Neural progenitor cell (in vitro differentiated cells): ENCODE measurements around the gene GAD1. TPM values are rescaled to one million over a fixed set of nuclear protein-coding genes. Genes with fewer than 3 reads are reported as not detected.

Experiments
- DNase-seq: peaks from one replicate; pipeline ENCODE4 v3.0.0-alpha.2; 2016; ENCODE audit warnings: low spot score
- H2AFZ ChIP-seq: fragments of 200-600 bp; sonication (generic); replicated peaks from 2 replicates; pipeline ENCODE4 v1.6.1; 2016; ENCODE audit warnings: antibody characterized with exemption
- H3F3A ChIP-seq: fragments of 200-600 bp; sonication (generic); 2 replicates; pipeline ENCODE4 v1.6.1; 2016; ENCODE audit warnings: antibody characterized with exemption, low read depth
- H3K27ac ChIP-seq: fragments of 200-600 bp; sonication (generic); 2 replicates; pipeline ENCODE4 v1.5.1; 2016; ENCODE audit warnings: mild to moderate bottlenecking
- H3K27me3 ChIP-seq: fragments of 200-600 bp; sonication (generic); 2 replicates; pipeline ENCODE4 v1.6.1; 2016; ENCODE audit warnings: mild to moderate bottlenecking, moderate library complexity
- H3K36me3 ChIP-seq: fragments of 200-600 bp; sonication (generic); 2 replicates; pipeline ENCODE4 v1.5.1; 2016
- H3K4me1 ChIP-seq: fragments of 200-600 bp; sonication (generic); 2 replicates; pipeline ENCODE4 v1.6.1; 2016; ENCODE audit warnings: mixed run types
- H3K4me2 ChIP-seq: fragments of 200-600 bp; sonication (generic); 2 replicates; pipeline ENCODE4 v1.6.1; 2016
- H3K4me3 ChIP-seq: fragments of 200-600 bp; sonication (generic); 2 replicates; pipeline ENCODE4 v1.5.1; 2016
- H3K79me2 ChIP-seq: fragments of 200-600 bp; sonication (generic); 2 replicates; pipeline ENCODE4 v1.6.1; 2016; ENCODE audit warnings: low read depth
- H3K9ac ChIP-seq: fragments of 200-600 bp; sonication (generic); 2 replicates; pipeline ENCODE4 v1.6.1; 2016
- H3K9me3 ChIP-seq: fragments of 200-600 bp; sonication (generic); 2 replicates; pipeline ENCODE4 v1.5.1; 2016; ENCODE audit warnings: low read depth
- H4K20me1 ChIP-seq: fragments of 200-600 bp; sonication (generic); 2 replicates; pipeline ENCODE4 v1.6.1; 2016; ENCODE audit warnings: low read depth
- H3K27ac Mint-ChIP-seq: 3 replicates; pipeline ENCODE4 v1.8.0; 2021; ENCODE audit warnings: mixed read lengths
- H3K27me3 Mint-ChIP-seq: 2 replicates; pipeline ENCODE4 v1.8.0; 2022; ENCODE audit warnings: low read depth, mild to moderate bottlenecking, inconsistent platforms, moderate library complexity, mixed read lengths; ENCODE audit not compliant: insufficient read depth
- H3K36me3 Mint-ChIP-seq: 3 replicates; pipeline ENCODE4 v1.8.0; 2021; ENCODE audit warnings: mixed read lengths
- H3K4me1 Mint-ChIP-seq: 3 replicates; pipeline ENCODE4 v1.8.0; 2021; ENCODE audit warnings: mixed read lengths
- H3K4me3 Mint-ChIP-seq: 3 replicates; pipeline ENCODE4 v1.8.0; 2021; ENCODE audit warnings: mild to moderate bottlenecking, moderate library complexity, mixed read lengths
- H3K9me3 Mint-ChIP-seq: 3 replicates; pipeline ENCODE4 v1.8.0; 2020; ENCODE audit warnings: mixed read lengths
- EZH2 ChIP-seq: fragments of 200-600 bp; sonication (generic); IDR thresholded peaks from 2 replicates; pipeline ENCODE4 v1.6.1; 2017; ENCODE audit warnings: antibody characterized with exemption, mild to moderate bottlenecking, moderate library complexity
- EZH2phosphoT487 ChIP-seq: fragments of 200-600 bp; sonication (generic); IDR thresholded peaks from 2 replicates; pipeline ENCODE4 v1.6.1; 2017; ENCODE audit warnings: antibody characterized with exemption
- total RNA-seq: library from RNA; depleted of rRNA; stranded (reverse); fragments of >200 nt; gene quantifications from 2 replicates; pipeline ENCODE4 v1.2.3, GENCODE V29; 2015; ENCODE audit warnings: low replicate concordance
- TF ChIP-seq, protein P1 (sequence below): fragments of 200-600 bp; sonication (generic); IDR thresholded peaks from 2 replicates; pipeline ENCODE4 v1.5.1; 2017; ENCODE audit warnings: antibody characterized with exemption, mild to moderate bottlenecking

The GAD1 gene
- total RNA-seq, 1 donor from 2014 or later, result 10.7 TPM

DNA sequence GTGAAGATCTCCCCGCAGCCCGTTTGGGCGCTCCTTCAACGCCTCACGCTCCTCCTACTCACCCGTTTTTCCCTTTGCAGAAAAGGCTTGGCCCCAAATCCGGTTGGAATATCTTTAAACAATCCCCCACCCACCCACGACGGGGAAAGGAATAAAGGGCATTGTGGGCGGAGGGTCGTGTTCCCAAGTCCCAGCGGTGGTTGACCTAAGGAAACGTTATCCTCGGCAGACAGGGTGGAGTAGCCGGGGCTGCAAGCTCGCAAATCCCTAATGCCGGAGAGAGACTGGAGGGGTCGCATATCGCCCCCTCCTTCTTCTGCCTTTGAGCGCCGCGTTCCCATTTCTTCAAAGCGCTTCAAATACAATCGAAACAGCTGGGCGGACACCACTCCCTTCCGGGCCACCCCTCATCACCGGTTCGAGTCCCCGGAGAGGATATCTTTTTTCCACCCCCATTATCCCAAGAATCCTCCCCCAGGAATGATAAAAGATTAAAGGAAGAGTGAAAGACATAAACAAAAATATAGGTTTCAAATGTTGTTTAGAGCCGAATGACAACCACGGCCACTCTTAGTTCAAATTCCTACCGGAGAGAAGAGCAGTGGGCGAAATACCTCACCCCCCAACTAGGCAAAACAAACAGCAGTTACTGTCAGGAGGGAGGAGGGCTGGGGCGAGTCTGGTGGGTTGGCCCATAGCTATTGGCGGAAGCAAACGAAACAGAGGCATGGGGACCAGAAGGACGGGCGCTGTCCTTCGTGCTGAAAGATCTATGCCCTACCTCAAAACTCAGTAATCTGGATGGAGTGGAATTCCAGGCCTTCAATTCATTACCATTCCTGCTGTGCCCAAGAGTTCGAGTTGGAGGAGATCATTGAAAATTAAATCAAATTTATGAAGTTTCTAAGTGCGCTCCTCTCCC lies 2.8 kb upstream of the GAD1 start:
- H3K4me3 ChIP-seq, result peak overlapping the region; percentile 49
- no peak overlapping the region for H2AFZ ChIP-seq
- no peaks in the 10 kb centered on the region for H3K9me3 ChIP-seq
- Mint-ChIP-seq H3K27me3 (peaks cover 58% of the 10 kb centered on the region), H3K9me3 (no peaks in the 10 kb centered on the region), H3K27ac (no peak overlapping the region), H3K4me1 (peaks cover 41% of the 10 kb centered on the region), H3K4me3 (peak overlapping the region; percentile 82), H3K36me3 (no peaks in the 10 kb centered on the region)
- peaks cover 18% of the 10 kb centered on the region for H4K20me1 ChIP-seq
- DNase-seq, result peak; percentile 94
- TF ChIP-seq EZH2phosphoT487, result no peak
- TF ChIP-seq EZH2, result peak; percentile 58
- H3K4me1 ChIP-seq, result peaks cover 31% of the 10 kb centered on the region
- H3K36me3 ChIP-seq, result no peaks in the 10 kb centered on the region
- no peak overlapping the region for H3K9ac ChIP-seq
- H3K79me2 ChIP-seq, result no peaks in the 10 kb centered on the region
- H3K27ac ChIP-seq, result no peak overlapping the region
- peak overlapping the region; percentile 96 for H3K4me2 ChIP-seq
- peaks cover 61% of the 10 kb centered on the region for H3K27me3 ChIP-seq
- H3F3A ChIP-seq, result peaks cover 57% of the 10 kb centered on the region

DNA sequence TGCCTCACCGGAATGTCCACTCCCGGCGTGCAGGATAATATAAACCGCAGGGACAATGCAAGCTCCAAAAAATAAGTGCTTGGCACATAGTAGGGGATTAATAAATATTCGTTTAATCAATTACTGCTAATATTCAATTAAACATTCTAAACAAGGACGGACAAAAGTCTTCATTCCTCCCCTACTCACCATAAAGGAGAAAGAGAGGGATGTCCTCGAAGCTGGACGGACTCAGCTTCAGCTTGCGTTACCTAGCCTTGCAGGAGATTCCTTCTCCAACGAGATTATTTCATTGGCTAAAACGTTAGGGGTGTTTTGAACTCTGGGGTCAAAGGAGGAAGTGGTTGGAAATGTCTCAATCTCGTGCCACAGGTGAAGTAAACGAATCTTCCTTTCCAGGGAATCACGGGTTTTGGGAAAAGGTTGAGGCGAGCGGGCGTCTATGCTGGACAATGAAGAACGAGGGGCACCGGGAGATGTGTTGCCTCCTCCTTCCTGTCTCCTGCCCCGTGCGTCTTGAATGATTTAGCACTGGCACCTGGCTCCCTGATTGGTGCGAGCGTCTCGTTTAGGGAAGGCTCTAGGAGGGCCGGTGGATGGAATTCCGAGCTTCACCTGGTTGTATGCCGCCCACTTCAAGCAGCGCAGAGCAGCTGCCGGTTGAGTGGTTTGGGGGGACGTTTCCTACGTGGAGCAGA lies 2.0 kb upstream of the GAD1 start:
- Histone ChIP-seq H3K9ac (no peak overlapping the region), H4K20me1 (peaks cover 26% of the 10 kb centered on the region), H3K4me3 (peak overlapping the region; percentile 60), H3K4me1 (peaks cover 39% of the 10 kb centered on the region), H3K9me3 (no peaks in the 10 kb centered on the region), H3K4me2 (peak overlapping the region; percentile 96), H3K27ac (no peak overlapping the region), H3K79me2 (no peaks in the 10 kb centered on the region), H2AFZ (no peak overlapping the region), H3K36me3 (no peaks in the 10 kb centered on the region), H3F3A (peaks cover 65% of the 10 kb centered on the region), H3K27me3 (peaks cover 69% of the 10 kb centered on the region)
- Mint-ChIP-seq H3K9me3 (no peaks in the 10 kb centered on the region), H3K36me3 (no peaks in the 10 kb centered on the region), H3K4me3 (peak overlapping the region; percentile 88), H3K4me1 (peaks cover 50% of the 10 kb centered on the region), H3K27ac (no peak overlapping the region), H3K27me3 (peaks cover 63% of the 10 kb centered on the region)
- TF ChIP-seq EZH2, result peak; percentile 3
- TF ChIP-seq, protein P1, sequence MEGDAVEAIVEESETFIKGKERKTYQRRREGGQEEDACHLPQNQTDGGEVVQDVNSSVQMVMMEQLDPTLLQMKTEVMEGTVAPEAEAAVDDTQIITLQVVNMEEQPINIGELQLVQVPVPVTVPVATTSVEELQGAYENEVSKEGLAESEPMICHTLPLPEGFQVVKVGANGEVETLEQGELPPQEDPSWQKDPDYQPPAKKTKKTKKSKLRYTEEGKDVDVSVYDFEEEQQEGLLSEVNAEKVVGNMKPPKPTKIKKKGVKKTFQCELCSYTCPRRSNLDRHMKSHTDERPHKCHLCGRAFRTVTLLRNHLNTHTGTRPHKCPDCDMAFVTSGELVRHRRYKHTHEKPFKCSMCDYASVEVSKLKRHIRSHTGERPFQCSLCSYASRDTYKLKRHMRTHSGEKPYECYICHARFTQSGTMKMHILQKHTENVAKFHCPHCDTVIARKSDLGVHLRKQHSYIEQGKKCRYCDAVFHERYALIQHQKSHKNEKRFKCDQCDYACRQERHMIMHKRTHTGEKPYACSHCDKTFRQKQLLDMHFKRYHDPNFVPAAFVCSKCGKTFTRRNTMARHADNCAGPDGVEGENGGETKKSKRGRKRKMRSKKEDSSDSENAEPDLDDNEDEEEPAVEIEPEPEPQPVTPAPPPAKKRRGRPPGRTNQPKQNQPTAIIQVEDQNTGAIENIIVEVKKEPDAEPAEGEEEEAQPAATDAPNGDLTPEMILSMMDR, result no peak
- peak; percentile 41 for TF ChIP-seq EZH2phosphoT487
- DNase-seq, result peak; percentile 43

DNA sequence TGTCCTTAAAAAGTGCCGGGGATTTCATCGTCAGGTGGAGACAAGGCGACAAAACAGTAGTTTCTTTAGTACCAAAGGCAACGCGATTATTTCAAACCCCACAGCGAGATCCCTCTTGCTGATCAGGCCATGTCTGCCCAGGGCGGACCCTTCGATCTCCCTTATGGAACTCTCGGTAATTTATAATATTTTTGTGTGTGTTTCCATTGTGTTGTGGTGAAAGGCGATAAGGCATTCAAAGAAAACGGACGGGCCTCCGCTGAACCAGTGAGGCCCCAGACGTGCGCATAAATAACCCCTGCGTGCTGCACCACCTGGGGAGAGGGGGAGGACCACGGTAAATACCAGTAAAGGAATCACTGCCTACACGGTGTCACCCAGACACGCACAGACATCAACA lies 1.4 kb upstream of the GAD1 start:
- H3K9me3 ChIP-seq, result no peaks in the 10 kb centered on the region
- H3K4me3 ChIP-seq, result peak overlapping the region; percentile 60
- Mint-ChIP-seq H3K4me1 (peaks cover 51% of the 10 kb centered on the region), H3K9me3 (no peaks in the 10 kb centered on the region), H3K27me3 (peaks cover 69% of the 10 kb centered on the region), H3K4me3 (peak overlapping the region; percentile 88), H3K36me3 (no peaks in the 10 kb centered on the region), H3K27ac (no peak overlapping the region)
- DNase-seq, result no peak
- H3F3A ChIP-seq, result peaks cover 72% of the 10 kb centered on the region
- no peaks in the 10 kb centered on the region for H3K36me3 ChIP-seq
- H3K27me3 ChIP-seq, result peaks cover 75% of the 10 kb centered on the region
- peaks cover 28% of the 10 kb centered on the region for H4K20me1 ChIP-seq
- H2AFZ ChIP-seq, result no peak overlapping the region
- no peaks in the 10 kb centered on the region for H3K79me2 ChIP-seq
- no peak overlapping the region for H3K27ac ChIP-seq
- H3K9ac ChIP-seq, result no peak overlapping the region
- peaks cover 45% of the 10 kb centered on the region for H3K4me1 ChIP-seq
- TF ChIP-seq EZH2phosphoT487 (no peak), EZH2 (peak; percentile 23)
- peak overlapping the region; percentile 96 for H3K4me2 ChIP-seq

DNA sequence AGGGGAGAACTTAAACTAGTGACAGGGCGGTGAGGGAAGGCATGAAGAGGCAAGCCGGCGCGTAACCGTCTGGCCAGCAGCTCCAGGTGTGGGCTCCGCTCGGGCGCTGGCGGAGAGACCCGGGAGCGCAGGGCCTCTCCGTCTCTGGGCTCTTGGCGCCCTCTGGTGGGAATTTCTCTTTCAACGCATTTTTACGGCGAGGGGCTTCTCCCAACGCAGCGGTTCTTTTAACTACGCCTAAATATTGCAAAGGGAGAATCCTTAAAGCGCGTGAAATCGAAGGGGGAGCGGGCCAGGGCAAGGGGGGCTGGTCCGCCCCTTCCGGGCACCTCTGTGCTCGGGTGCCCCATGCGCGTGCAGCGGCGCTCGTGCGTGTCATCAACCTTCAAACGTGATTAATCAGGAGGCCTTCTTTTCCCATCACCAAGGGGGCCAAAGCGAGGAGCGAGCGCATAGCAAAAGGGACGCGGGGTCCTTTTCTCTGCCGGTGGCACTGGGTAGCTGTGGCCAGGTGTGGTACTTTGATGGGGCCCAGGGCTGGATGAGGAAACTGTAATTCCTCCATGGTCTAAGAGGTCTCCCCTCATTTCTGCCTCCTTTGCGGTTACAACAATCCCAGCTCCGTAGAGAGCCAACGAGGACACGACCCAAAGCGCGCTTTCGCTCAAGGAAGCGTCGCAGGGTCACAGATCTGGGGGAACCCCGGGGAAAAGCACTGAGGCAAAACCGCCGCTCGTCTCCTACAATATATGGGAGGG lies 762 bp upstream of the GAD1 start:
- peak overlapping the region; percentile 88 for H3K4me3 Mint-ChIP-seq
- H3K4me1 Mint-ChIP-seq, result peaks cover 57% of the 10 kb centered on the region
- Histone ChIP-seq H3K79me2 (no peaks in the 10 kb centered on the region), H3K4me2 (peak overlapping the region; percentile 96), H3K27me3 (peaks cover 81% of the 10 kb centered on the region), H3K4me1 (peaks cover 51% of the 10 kb centered on the region), H3F3A (peaks cover 78% of the 10 kb centered on the region), H4K20me1 (peaks cover 34% of the 10 kb centered on the region), H3K9me3 (no peaks in the 10 kb centered on the region), H3K4me3 (peak overlapping the region; percentile 60), H3K36me3 (no peaks in the 10 kb centered on the region), H3K27ac (no peak overlapping the region), H2AFZ (peak overlapping the region; percentile 80), H3K9ac (no peak overlapping the region)
- DNase-seq, result peak; percentile 94
- peaks cover 75% of the 10 kb centered on the region for H3K27me3 Mint-ChIP-seq
- no peak overlapping the region for H3K27ac Mint-ChIP-seq
- TF ChIP-seq EZH2phosphoT487, result no peak
- TF ChIP-seq EZH2, result peak; percentile 27
- TF ChIP-seq, protein P1, result peak; percentile 94
- no peaks in the 10 kb centered on the region for H3K9me3 Mint-ChIP-seq
- H3K36me3 Mint-ChIP-seq, result no peaks in the 10 kb centered on the region
